ENCODE results near the gene HEXIM2. TPM values are rescaled to one million over a fixed set of nuclear protein-coding genes. Genes with fewer than 3 reads are reported as not detected.

HEXIM2 gene
- total RNA-seq, 1 experiment from 2014 or later, result 12.5 TPM

- WGBS (ENCODE audit: extremely low coverage, insufficient read length, low lambda C conversion rate), result no CpG with 5 or more reads among the region's 8 CpGs
- Mint-ChIP-seq H3K9me3 (no peaks in the 10 kb centered on the region; a peak in 1 of 5 replicates), H3K4me3 (peak overlapping the region; percentile 46 to 66), H3K4me1 (peaks cover 29 to 34% of the 10 kb centered on the region in 2 experiments), H3K36me3 (ENCODE audit: insufficient read depth in 1 of 3, low read depth in 3 of 3) (peaks cover 4 to 8% (median 7%) of the 10 kb centered on the region in 3 experiments; a peak in 6 of 7 replicates), H3K27me3 (ENCODE audit: low read depth) (peaks cover 2% of the 10 kb centered on the region), H3K27ac (no peak overlapping the region)
- Histone ChIP-seq H2BK20ac (ENCODE audit: low read depth, low read length, poor library complexity, severe bottlenecking) (no peak overlapping the region), H2AK5ac (ENCODE audit: insufficient read length, low read length) (no peak overlapping the region), H3K4me1 (ENCODE audit: insufficient read depth, low read length) (peaks cover 2% of the 10 kb centered on the region; the same call in 1 of the 2 replicates), H3K56ac (ENCODE audit: insufficient read length, low read depth, low read length) (no peak overlapping the region), H3K27ac (ENCODE audit: insufficient read length, low read depth, low read length) (no peak overlapping the region), H3K9ac (ENCODE audit: extremely low read depth, insufficient read length, low read length) (no peak overlapping the region), H2BK15ac (ENCODE audit: low read depth, low read length) (no peak overlapping the region), H3K9me3 (ENCODE audit: control insufficient read depth, low read depth, low read length) (no peaks in the 10 kb centered on the region), H3K18ac (ENCODE audit: insufficient read length, low read depth, low read length) (no peak overlapping the region), H4K5ac (ENCODE audit: insufficient read length, low read depth, low read length) (no peak overlapping the region), H4K91ac (ENCODE audit: insufficient read length, low read depth, low read length) (no peak overlapping the region), H2BK120ac (ENCODE audit: low read depth, low read length, poor library complexity, severe bottlenecking) (no peak overlapping the region), H3K4ac (ENCODE audit: low read depth, low read length) (no peak overlapping the region), H4K8ac (replicated peaks; ENCODE audit: insufficient read length, low read depth, low read length) (no peak overlapping the region), H3K27me3 (ENCODE audit: insufficient read depth, low read length) (no peaks in the 10 kb centered on the region), H3K79me2 (ENCODE audit: insufficient read depth, low read length) (no peaks in the 10 kb centered on the region; the same call in 1 of the 2 replicates), H3K14ac (ENCODE audit: insufficient read depth, low read length) (no peak overlapping the region), H2BK5ac (ENCODE audit: insufficient read length, low read length) (no peak overlapping the region), H4K20me1 (ENCODE audit: control insufficient read depth, insufficient read depth, insufficient read length) (no peaks in the 10 kb centered on the region), H3T11ph (ENCODE audit: low read length) (no peak overlapping the region), H2AFZ (ENCODE audit: low read length) (no peak overlapping the region), H2BK12ac (ENCODE audit: insufficient read length, low read depth, low read length) (no peak overlapping the region), H3K79me1 (ENCODE audit: insufficient read depth, low read depth, low read length, poor library complexity, severe bottlenecking) (no peaks in the 10 kb centered on the region), H3K23ac (ENCODE audit: insufficient read length, low read depth, low read length) (no peak overlapping the region), H3K23me2 (ENCODE audit: insufficient read length, low read depth, low read length, poor library complexity, severe bottlenecking) (peaks cover 22% of the 10 kb centered on the region), H3K4me2 (ENCODE audit: insufficient read depth, insufficient read length, low read length) (peak overlapping the region; percentile 51)
- no peak for TF ChIP-seq CTCF (conservative IDR thresholded peaks at IDR 0.05)
- no peak for DNase-seq
These were observed 16.7 kb upstream of the HEXIM2 start for GRCh38 chr17:45145035-45145389.
